Small intestine (tissue), 7 donors: ENCODE results near the gene GTPBP1. TPM values are rescaled to one million over a fixed set of nuclear protein-coding genes. Genes with fewer than 3 reads are reported as not detected.
A peak's percentile ranks its signal among the peaks of the same experiment; 100 is the strongest.

Source experiments
- DNase-seq, 2 donors: peaks; one replicate each; pipeline versions ENCODE4 v3.0.0 to v3.0.0-alpha.2; 2013
- FAIRE-seq: peaks from 2 replicates; lab custom pipeline; 2012; peaks lifted over from hg19 to GRCh38; lab: Jason Lieb, UNC
- H3K27ac ChIP-seq, 3 donors: one replicate each; pipeline ENCODE4 v1.5.1; 2013; ENCODE audit warnings: low read length in 2 of 3, mild to moderate bottlenecking in 2 of 3, control low read depth in 1 of 3, inconsistent platforms in 1 of 3, low read depth in 1 of 3, moderate library complexity in 1 of 3
- H3K27me3 ChIP-seq, 3 donors: one replicate each; pipeline ENCODE4 v1.6.1; 2013; ENCODE audit warnings: low read length in 3 of 3, inconsistent platforms in 1 of 3; ENCODE audit not compliant: control insufficient read depth in 3 of 3, insufficient read depth in 3 of 3
- H3K36me3 ChIP-seq, 3 donors: one replicate each; pipeline ENCODE4 v1.6.1; 2013; ENCODE audit warnings: low read length in 3 of 3, inconsistent platforms in 1 of 3, low read depth in 1 of 3, mild to moderate bottlenecking in 1 of 3, moderate library complexity in 1 of 3; ENCODE audit not compliant: control insufficient read depth in 3 of 3, insufficient read depth in 2 of 3
- H3K4me1 ChIP-seq, 3 donors: one replicate each; pipeline ENCODE4 v1.6.1; 2013; ENCODE audit warnings: low read length in 2 of 3, inconsistent platforms in 1 of 3, low read depth in 1 of 3, mild to moderate bottlenecking in 1 of 3, moderate library complexity in 1 of 3; ENCODE audit not compliant: control insufficient read depth in 3 of 3, insufficient read depth in 2 of 3
- H3K4me3 ChIP-seq, 3 donors: one replicate each; pipeline ENCODE4 v1.5.1; 2013; ENCODE audit warnings: low read length in 3 of 3, control low read depth in 1 of 3, inconsistent platforms in 1 of 3, low read depth in 1 of 3, mild to moderate bottlenecking in 1 of 3, moderate library complexity in 1 of 3
- H3K9me3 ChIP-seq, 2 donors: one replicate each; pipeline ENCODE4 v1.6.1; 2013; ENCODE audit warnings: low read depth in 1 of 2, low read length in 1 of 2; ENCODE audit not compliant: control insufficient read depth in 2 of 2, insufficient read depth in 1 of 2
- WGBS, 3 donors: extraction: QIAGEN DNeasy Blood & Tissue Kit; methylation state at CpG; one replicate each; pipeline ENCODE4 v1.1.7; 2013; 5-methylcytosine and 5-hydroxymethylcytosine counted together
- polyA plus RNA-seq, 4 donors: library from polyadenylated mRNA; stranded (reverse) in 3 of 4; unstranded in 1 of 4; fragments of 200-250 nt in 3 of 4; fragments of 120-200 nt in 1 of 4; gene quantifications; one replicate each; pipeline versions ENCODE4 v1.2.1 to v1.2.3, GENCODE V29; 2013
- donor health status: healthy with polysubstance abuse.
- donor health status: control.
- donor health status: control.
- donor health status: Bipolar disorder and iron deficiency.
- donor health status: healthy.

Gene GTPBP1
- polyA plus RNA-seq, 4 donors, result 13.0 to 60.5 (median 24.0) TPM

DNA sequence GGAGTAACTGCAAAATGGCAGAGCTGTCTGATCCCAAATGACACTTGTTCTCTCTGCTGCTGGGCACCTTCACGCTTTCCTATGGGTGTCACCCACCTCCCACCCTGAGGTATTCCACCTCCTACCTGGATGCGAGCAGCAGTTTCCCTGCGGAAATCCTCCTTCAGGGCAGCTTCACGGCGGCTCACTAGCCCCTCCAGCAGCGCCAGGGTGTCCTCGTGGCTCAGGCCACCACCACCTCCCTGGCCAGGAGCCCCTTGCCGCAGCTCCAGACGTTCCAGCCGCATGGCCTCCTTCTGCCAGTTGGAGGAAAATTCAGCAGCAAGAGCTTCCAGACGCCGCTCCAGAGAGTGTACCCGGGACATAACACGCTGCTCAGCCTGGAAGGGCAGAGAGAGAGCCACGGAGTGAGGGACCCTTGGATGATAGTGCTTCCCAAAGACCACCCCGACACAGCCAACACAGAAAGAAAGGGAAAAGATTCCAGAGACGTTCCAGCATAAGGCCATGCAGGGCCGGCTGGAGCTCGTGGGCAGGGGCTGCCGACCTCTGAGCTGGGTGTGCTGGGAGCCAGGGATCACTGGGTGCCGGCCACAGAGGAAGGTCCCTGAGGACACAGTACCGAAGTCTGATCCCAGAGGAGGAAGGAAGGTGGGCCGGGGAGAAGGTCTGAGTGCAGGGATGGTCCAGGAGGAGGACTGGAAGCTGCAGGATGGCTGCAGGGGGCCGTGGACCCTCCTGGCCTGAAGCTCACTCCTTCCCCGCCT, 36.6 kb downstream of the GTPBP1 start:
- DNase-seq, result no peak
- WGBS, 3 donors, result 90 to 95% (median 92%) methylated on average over 25 of the region's 25 CpGs
- FAIRE-seq, result no peak
- Histone ChIP-seq H3K27me3 (no peaks in the 10 kb centered on the region), H3K4me1 (no peaks in the 10 kb centered on the region), H3K4me3 (no peak overlapping the region), H3K36me3 (peaks cover 44 to 96% (median 55%) of the 10 kb centered on the region in 3 donors), H3K9me3 (no peaks in the 10 kb centered on the region), H3K27ac (no peak overlapping the region)

DNA sequence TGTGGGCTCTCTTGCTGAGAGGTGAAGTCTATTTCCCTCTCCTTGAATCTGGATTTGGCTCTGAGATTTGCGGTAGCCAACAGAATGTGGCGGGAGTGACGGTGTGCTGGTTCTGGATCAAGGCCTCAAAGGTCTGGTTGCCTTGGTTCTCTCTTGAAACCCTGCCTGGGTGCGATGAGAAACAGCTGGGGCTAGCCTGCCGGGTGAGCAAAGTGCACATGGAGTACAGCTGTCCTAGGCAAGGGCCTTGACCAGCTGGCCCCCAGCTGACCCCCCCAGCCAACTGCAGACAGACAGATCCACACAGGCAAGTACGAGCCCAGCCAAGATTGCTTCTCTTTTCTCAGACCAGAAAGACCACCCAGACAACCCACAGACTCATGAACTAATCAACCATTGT, 39.2 kb downstream of the GTPBP1 start:
- Histone ChIP-seq H3K4me1 (no peaks in the 10 kb centered on the region), H3K36me3 (peaks cover 36 to 93% (median 49%) of the 10 kb centered on the region in 3 donors), H3K9me3 (no peaks in the 10 kb centered on the region), H3K4me3 (no peak overlapping the region), H3K27me3 (no peaks in the 10 kb centered on the region), H3K27ac (no peak overlapping the region)
- 88 to 96% (median 91%) methylated on average over 6 of the region's 6 CpGs for WGBS, 3 donors
- DNase-seq (no peak), FAIRE-seq (no peak)

DNA sequence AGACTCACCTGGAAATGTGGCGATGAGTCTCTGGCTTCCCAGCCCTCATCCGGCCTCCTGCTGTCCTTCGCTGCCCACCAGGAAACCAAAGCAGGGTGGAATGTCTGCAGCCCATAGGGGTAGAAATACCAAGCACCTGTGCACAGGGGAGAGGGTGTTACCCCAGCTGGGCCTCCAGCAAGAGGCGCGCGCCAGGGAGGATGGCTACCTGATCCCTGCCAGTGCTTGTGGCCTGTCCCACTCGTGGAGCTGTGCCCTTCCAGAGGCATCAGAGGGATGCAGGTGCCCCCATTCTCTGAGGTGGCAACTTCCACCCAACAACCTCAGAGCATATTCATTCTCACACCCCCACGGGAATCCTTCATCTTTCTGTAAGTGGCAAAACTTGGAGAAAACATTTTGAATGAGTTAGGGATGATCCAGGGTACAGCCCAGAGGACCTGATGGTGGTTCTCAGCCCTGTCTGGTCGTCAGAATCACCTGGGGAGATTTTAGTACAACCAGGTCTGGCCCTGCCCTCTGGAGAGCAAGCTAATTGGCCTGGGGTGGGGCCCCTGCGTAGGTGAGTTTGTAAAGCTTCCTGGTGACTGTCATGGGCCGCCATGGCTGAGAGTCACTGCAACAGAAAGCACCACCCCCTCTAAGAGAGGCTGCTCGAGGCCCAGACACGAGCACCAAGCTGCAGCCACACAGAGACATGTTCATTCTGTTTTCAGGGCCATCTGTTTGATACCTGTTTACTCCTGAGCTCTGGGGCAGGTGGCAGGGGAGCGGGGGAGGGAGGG, 40.1 kb downstream of the GTPBP1 start:
- 62 to 83% (median 75%) methylated on average over 14 of the region's 14 CpGs for WGBS, 3 donors
- Histone ChIP-seq H3K27me3 (no peaks in the 10 kb centered on the region), H3K27ac (no peak overlapping the region), H3K4me3 (no peak overlapping the region), H3K9me3 (no peaks in the 10 kb centered on the region), H3K4me1 (no peaks in the 10 kb centered on the region), H3K36me3 (peaks cover 32 to 93% (median 47%) of the 10 kb centered on the region in 3 donors)
- peak in 1 of 2 donors; percentile 49 for DNase-seq
- no peak for FAIRE-seq

DNA sequence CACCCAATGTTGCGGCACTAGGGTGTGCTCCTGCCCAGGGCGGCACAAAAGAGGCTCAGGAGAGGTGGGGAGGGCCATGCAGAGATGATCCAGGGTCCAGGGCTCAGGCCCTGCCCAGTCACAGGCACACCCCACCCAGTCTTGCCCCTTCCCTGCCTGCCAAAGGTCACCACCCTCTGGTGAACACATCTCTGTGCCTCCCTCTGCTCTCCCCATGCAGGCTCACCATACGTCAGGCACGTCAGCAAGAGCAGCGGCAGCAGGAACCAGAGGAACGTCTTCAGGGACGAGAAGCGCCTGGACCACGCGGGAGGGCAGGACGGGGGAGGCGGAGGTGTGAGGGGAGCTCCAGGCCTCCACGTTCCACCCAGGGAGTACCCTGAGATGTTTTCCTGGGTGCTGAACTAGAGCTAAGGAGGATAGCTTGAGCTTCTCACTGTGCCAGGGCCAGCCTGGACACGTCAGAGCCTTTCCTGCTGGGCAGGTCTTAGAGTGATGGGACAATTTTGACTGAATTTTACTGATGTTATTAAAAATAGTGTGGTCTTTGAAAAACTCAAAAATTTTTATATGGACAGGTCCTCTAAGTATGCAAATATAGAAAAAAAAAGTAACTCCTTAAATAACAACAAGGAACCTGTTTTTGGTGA, 42.9 kb downstream of the GTPBP1 start:
- no peaks in the 10 kb centered on the region for H3K27me3 ChIP-seq
- H3K36me3 ChIP-seq, result peaks cover 17 to 93% (median 29%) of the 10 kb centered on the region in 3 donors
- no peak for DNase-seq
- H3K9me3 ChIP-seq, result no peaks in the 10 kb centered on the region
- peaks cover 0 to 4% (median 2%) of the 10 kb centered on the region in 3 donors for H3K4me1 ChIP-seq
- 86 to 89% (median 86%) methylated on average over 14 of the region's 14 CpGs for WGBS, 3 donors
- H3K4me3 ChIP-seq, result no peak overlapping the region
- FAIRE-seq, result no peak
- no peak overlapping the region for H3K27ac ChIP-seq

DNA sequence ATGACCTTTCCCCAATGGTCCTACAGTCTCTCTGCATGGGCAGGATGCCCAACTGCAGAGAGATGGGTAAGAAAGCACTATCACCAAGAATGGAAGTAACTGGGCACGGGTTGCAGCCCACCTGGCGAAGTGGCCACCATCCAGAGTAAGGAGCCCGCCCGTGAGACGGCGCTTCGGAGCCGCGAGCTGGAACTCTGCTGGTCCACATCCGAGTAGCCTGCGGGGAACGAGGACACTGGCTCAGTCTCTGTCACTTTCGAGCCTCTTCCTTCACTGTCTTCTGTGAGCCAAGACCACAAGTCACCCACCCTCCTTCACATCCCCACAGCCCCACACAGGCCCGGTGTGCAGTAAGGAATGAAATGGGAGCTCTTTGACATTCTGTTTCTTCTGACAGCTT, 44.4 kb downstream of the GTPBP1 start:
- Histone ChIP-seq H3K27ac (no peak overlapping the region), H3K27me3 (no peaks in the 10 kb centered on the region), H3K36me3 (peaks cover 15 to 79% (median 29%) of the 10 kb centered on the region in 3 donors), H3K9me3 (no peaks in the 10 kb centered on the region), H3K4me3 (no peak overlapping the region), H3K4me1 (peaks cover 0 to 18% (median 2%) of the 10 kb centered on the region in 3 donors)
- 94 to 98% (median 95%) methylated on average over 14 of the region's 14 CpGs for WGBS, 3 donors
- FAIRE-seq (no peak), DNase-seq (no peak)

DNA sequence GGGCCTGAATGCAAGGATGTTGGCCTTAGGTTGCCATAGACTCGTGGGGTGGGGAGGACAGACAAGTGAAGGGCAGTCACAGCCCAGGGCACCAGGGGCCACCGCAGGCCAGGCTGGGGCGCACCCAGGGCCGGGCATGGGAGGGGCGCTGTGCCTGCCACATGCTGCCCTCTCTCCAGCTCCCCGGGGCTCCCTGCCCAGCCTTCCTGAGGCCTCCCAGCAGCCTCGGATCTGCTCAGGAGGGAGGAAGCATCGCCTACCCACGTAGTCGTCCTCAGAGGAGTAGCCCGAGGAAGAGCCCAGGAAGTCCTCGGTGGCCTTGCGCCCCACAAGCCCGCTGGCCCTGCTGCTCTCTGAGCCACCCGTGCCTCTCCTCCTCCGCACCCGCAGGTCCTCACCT, 44.9 kb downstream of the GTPBP1 start:
- FAIRE-seq (no peak), DNase-seq (no peak)
- H3K27ac ChIP-seq, result peak overlapping the region in 1 of 3 donors; percentile 55
- no peak overlapping the region for H3K4me3 ChIP-seq
- H3K9me3 ChIP-seq, result no peaks in the 10 kb centered on the region
- H3K27me3 ChIP-seq, result no peaks in the 10 kb centered on the region
- H3K36me3 ChIP-seq, result peaks cover 11 to 74% (median 25%) of the 10 kb centered on the region in 3 donors
- WGBS, 3 donors, result 86 to 90% (median 86%) methylated on average over 16 to 17 of the region's 17 CpGs
- H3K4me1 ChIP-seq, result peaks cover 0 to 18% (median 2%) of the 10 kb centered on the region in 3 donors

DNA sequence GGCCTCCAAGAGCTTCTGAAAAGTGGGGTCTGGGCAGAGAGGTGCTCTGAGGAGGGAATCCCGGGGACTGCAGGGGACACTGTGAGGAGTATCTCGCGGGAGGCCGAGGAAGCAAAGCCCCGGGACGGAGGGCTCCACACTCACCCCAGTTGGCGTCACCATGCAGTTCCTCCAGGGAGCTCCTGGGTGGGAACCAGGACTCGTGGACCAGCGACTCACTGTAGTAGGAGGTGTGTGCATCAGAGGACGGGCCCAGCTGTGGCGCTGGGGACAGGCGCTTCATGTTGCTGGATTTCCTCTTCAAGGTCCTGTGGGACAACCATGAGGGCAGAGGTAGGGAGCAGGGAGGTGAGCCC, 45.3 kb downstream of the GTPBP1 start:
- no peak overlapping the region for H3K4me3 ChIP-seq
- 78 to 92% (median 86%) methylated on average over 12 of the region's 12 CpGs for WGBS, 3 donors
- no peak for FAIRE-seq
- H3K9me3 ChIP-seq, result no peaks in the 10 kb centered on the region
- peaks cover 11 to 70% (median 24%) of the 10 kb centered on the region in 3 donors for H3K36me3 ChIP-seq
- no peaks in the 10 kb centered on the region for H3K27me3 ChIP-seq
- no peak for DNase-seq
- H3K4me1 ChIP-seq, result peaks cover 0 to 18% (median 2%) of the 10 kb centered on the region in 3 donors
- peak overlapping the region in 2 of 3 donors; percentile 12 to 55 for H3K27ac ChIP-seq
